Smooth muscle cell (in vitro differentiated cells): Measurements from ENCODE around the gene RASGRP4. TPM values are rescaled to one million over a fixed set of nuclear protein-coding genes. Genes with fewer than 3 reads are reported as not detected.

ENCODE experiments used
- DNase-seq: peaks from one replicate; lab custom pipeline; 2025; ENCODE audit not compliant: unreplicated experiment; lab: John Stamatoyannopoulos, UW
- H2AFZ ChIP-seq: fragments of 200-600 bp; sonication (generic); 2 replicates; pipeline ENCODE4 v1.6.0; 2016; ENCODE audit warnings: antibody characterized with exemption, low read depth, mild to moderate bottlenecking
- H3F3A ChIP-seq: fragments of 200-600 bp; sonication (generic); 2 replicates; pipeline ENCODE4 v1.6.0; 2017; ENCODE audit warnings: antibody characterized with exemption, low read depth
- H3K27ac ChIP-seq: fragments of 200-600 bp; sonication (generic); 2 replicates; pipeline ENCODE4 v1.5.1; 2016; ENCODE audit warnings: low read depth, mild to moderate bottlenecking
- H3K27me3 ChIP-seq: fragments of 200-600 bp; sonication (generic); 2 replicates; pipeline ENCODE4 v1.6.1; 2016; ENCODE audit warnings: low read depth, mild to moderate bottlenecking
- H3K36me3 ChIP-seq: fragments of 200-600 bp; sonication (generic); 2 replicates; pipeline ENCODE4 v1.5.1; 2016; ENCODE audit warnings: low read depth
- H3K4me1 ChIP-seq: fragments of 200-600 bp; sonication (generic); 2 replicates; pipeline ENCODE4 v1.5.1; 2016; ENCODE audit warnings: low read depth
- H3K4me2 ChIP-seq: fragments of 200-600 bp; sonication (generic); 2 replicates; pipeline ENCODE4 v1.6.0; 2016; ENCODE audit warnings: mild to moderate bottlenecking
- H3K4me3 ChIP-seq: fragments of 200-600 bp; sonication (generic); 2 replicates; pipeline ENCODE4 v1.5.1; 2016; ENCODE audit warnings: mild to moderate bottlenecking
- H3K79me2 ChIP-seq: fragments of 200-600 bp; sonication (generic); 2 replicates; pipeline ENCODE4 v1.6.0; 2016; ENCODE audit warnings: low read depth, mild to moderate bottlenecking
- H3K9ac ChIP-seq: fragments of 200-600 bp; sonication (generic); 2 replicates; pipeline ENCODE4 v1.6.0; 2016; ENCODE audit warnings: low read depth
- H3K9me3 ChIP-seq: fragments of 200-600 bp; sonication (generic); replicated peaks from 2 replicates; pipeline ENCODE4 v1.5.1; 2016; ENCODE audit warnings: low read depth
- H4K20me1 ChIP-seq: fragments of 200-600 bp; sonication (generic); 2 replicates; pipeline ENCODE4 v1.6.0; 2016; ENCODE audit warnings: low read depth
- WGBS: methylation state at CpG from one replicate; pipeline ENCODE4 v1.1.7; 2016; ENCODE audit warnings: low lambda C conversion rate; 5-methylcytosine and 5-hydroxymethylcytosine counted together
- polyA plus RNA-seq: library from polyadenylated mRNA; unstranded; fragments of >200 nt; fragmentation: Nextera tagmentation; extraction: Ambion mirVana; gene quantifications from 2 replicates; pipeline ENCODE4 v1.2.1, GENCODE V29; 2016
- total RNA-seq: library from RNA; depleted of rRNA; stranded (reverse); fragments of >200 nt; gene quantifications from 2 replicates; pipeline ENCODE4 v1.2.3, GENCODE V29; 2014
- TF ChIP-seq, protein P1 (sequence below): fragments of 200-600 bp; sonication (generic); IDR thresholded peaks from 2 replicates; pipeline ENCODE4 v1.5.1; 2017; ENCODE audit warnings: borderline replicate concordance, mild to moderate bottlenecking, antibody characterized with exemption; ENCODE audit not compliant: insufficient read depth, poor library complexity, severe bottlenecking

The RASGRP4 gene
- total and polyA plus RNA-seq, 2 experiments from 2014 or later = not detected

DNA sequence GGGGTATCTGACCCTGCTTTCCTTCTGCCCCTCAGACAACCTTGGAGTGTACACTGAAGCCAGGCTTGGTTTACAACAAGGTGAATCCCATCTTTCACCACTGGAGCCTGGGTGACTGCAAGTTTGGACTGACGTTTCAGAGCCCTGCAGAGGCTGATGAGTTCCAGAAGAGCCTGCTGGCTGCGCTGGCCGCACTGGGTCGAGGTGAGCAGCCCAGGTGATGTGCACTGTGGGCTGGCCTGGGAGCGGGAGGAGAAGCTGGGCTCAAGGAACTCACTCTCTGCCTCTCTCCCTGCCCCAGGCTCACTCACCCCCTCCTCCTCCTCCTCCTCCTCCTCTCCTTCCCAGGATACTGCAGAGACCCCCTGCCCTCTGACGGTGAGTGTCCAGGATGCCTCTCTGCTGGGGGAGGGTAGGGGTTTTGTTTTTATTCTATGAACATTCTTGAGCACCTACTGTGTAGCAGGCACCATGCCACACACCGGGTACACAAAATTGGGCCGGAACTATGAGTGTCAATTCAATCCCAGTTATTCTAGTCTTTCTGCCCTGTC is 34.0 kb downstream of the RASGRP4 start:
- Histone ChIP-seq H4K20me1 (peaks cover 4% of the 10 kb centered on the region), H3K9ac (no peak overlapping the region), H3K27ac (no peak overlapping the region), H3K36me3 (no peaks in the 10 kb centered on the region), H3K4me3 (no peak overlapping the region), H2AFZ (no peak overlapping the region), H3K4me1 (peaks cover 4% of the 10 kb centered on the region), H3K9me3 (no peaks in the 10 kb centered on the region), H3F3A (peaks cover 4% of the 10 kb centered on the region), H3K4me2 (no peak overlapping the region), H3K27me3 (no peaks in the 10 kb centered on the region), H3K79me2 (no peaks in the 10 kb centered on the region)
- 86% methylated on average over 8 of the region's 8 CpGs for WGBS
- TF ChIP-seq, protein P1, sequence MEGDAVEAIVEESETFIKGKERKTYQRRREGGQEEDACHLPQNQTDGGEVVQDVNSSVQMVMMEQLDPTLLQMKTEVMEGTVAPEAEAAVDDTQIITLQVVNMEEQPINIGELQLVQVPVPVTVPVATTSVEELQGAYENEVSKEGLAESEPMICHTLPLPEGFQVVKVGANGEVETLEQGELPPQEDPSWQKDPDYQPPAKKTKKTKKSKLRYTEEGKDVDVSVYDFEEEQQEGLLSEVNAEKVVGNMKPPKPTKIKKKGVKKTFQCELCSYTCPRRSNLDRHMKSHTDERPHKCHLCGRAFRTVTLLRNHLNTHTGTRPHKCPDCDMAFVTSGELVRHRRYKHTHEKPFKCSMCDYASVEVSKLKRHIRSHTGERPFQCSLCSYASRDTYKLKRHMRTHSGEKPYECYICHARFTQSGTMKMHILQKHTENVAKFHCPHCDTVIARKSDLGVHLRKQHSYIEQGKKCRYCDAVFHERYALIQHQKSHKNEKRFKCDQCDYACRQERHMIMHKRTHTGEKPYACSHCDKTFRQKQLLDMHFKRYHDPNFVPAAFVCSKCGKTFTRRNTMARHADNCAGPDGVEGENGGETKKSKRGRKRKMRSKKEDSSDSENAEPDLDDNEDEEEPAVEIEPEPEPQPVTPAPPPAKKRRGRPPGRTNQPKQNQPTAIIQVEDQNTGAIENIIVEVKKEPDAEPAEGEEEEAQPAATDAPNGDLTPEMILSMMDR = no peak
- DNase-seq = no peak

DNA sequence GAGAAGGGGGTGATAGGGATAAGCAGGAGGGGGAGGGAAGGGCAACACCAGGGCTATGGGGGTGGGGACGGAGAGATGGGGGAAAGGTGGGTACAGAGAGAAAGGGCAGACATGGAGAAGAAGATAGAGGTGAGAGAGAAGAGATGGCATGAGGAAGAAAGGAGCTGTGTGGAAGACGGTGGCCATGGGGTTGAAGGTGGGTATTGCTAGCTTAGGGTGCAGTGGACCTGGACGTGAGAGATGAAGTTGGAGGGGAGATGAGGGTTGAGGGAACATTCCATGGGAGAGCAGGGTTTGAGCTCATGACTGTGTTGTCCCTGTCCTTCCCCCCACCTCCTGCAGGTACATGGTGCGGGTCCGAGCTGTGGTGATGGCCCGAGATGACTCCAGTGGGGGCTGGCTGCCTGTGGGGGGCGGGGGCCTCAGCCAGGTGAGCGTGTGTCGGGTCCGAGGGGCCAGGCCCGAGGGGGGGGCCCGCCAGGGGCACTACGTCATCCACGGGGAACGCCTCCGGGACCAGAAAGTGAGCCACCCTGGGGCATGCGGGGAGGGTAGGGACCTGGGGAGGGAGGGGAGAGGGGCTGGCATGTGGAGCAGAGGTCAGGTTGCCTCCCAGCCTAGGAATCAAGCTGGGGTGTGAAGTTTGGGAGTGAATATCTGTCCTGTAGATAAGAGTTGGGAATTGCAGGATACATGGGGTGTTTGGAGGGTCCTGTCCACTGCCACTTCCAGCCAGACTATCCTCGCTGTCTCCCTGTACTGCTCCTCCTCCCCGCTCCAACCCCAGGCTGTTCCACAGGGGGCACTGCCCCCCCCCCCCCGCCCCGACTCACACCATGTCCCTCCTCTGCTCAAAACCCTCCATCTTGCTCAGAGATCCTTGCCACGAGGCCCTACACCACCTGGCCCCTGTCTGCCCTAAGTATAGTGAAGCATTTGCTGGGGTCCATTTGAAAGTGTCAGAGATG is 35.8 kb downstream of the RASGRP4 start:
- H3K27me3 ChIP-seq = no peaks in the 10 kb centered on the region
- H3K36me3 ChIP-seq = no peaks in the 10 kb centered on the region
- TF ChIP-seq, protein P1 = no peak
- peak overlapping the region; percentile 68 for H3K27ac ChIP-seq
- no peaks in the 10 kb centered on the region for H3K9me3 ChIP-seq
- no peaks in the 10 kb centered on the region for H3K79me2 ChIP-seq
- peaks cover 22% of the 10 kb centered on the region for H4K20me1 ChIP-seq
- H3F3A ChIP-seq = peaks cover 4% of the 10 kb centered on the region
- peak overlapping the region; percentile 95 for H3K4me2 ChIP-seq
- whole genome bisulfite sequencing = 76% methylated on average over 8 of the region's 22 CpGs
- peaks cover 4% of the 10 kb centered on the region for H3K4me1 ChIP-seq
- DNase-seq = no peak
- no peak overlapping the region for H3K9ac ChIP-seq
- no peak overlapping the region for H3K4me3 ChIP-seq
- H2AFZ ChIP-seq = no peak overlapping the region

DNA sequence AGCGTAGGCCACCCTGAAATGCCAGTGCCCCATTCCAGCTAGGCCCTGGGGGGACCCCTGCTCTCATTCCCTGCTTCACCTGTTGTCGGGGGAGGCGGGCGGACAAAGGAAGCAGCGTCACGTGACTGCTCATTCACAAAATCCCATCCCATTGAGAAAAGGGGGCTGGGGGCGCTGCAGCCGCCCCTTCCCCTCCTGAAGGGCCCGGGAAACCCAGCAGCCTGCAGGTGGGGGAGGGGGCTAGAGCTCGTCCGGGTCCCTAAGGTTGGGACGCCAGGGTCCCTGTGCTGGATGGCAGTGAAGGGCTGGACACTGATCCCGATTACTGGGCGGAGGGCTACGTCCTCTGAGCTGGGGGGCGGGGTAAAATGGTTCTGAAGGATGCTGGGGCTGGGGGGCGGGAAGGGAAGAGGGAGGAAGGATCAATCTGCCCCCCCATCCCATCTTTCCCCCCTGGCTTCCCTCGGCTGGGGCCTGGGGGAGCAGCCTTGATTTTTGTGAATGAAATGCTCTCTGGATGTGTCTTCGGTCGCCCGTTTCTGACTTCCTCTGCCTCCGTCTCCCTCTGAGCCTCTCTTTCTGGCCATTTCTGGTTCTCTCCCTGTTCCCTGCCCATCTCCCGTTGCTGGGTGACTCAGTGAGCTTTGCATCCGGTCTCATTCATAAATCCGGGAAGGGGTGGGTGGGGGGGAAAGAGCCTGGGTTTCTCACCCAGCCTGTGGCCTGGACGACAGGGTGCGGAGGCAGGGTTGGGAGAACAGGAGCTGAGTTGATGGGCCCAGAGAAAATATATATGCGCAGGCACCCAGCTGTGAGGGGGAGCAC is 36.7 kb downstream of the RASGRP4 start:
- Histone ChIP-seq H3K4me1 (peaks cover 4% of the 10 kb centered on the region), H4K20me1 (peaks cover 31% of the 10 kb centered on the region), H3K9ac (peak overlapping the region; percentile 63), H3K4me3 (peak overlapping the region; percentile 71), H3K4me2 (peak overlapping the region; percentile 95), H3K36me3 (no peaks in the 10 kb centered on the region), H2AFZ (no peak overlapping the region), H3K27ac (peak overlapping the region; percentile 68), H3K9me3 (no peaks in the 10 kb centered on the region), H3K79me2 (no peaks in the 10 kb centered on the region), H3K27me3 (no peaks in the 10 kb centered on the region), H3F3A (peaks cover 5% of the 10 kb centered on the region)
- DNase-seq = peak; percentile 33
- WGBS = 2% methylated on average over 21 of the region's 28 CpGs
- TF ChIP-seq, protein P1 = no peak
